MM.1S (cell line): ENCODE results near the gene HSPA1L.

Experiments used
- CTCF ChIP-seq: fragments of 300-600 bp; sonication (generic); IDR thresholded peaks from 2 replicates; pipeline ENCODE4 v1.5.1; 2016; ENCODE audit warnings: antibody characterized with exemption, low read length, mixed read lengths
- EZH2 ChIP-seq: fragments of 300-600 bp; sonication (generic); optimal IDR thresholded peaks from 2 replicates; pipeline ENCODE3; 2017; ENCODE audit warnings: low read depth, mild to moderate bottlenecking, antibody characterized with exemption, low read length, mixed read lengths

- TF ChIP-seq EZH2, result no peak
- no peak for TF ChIP-seq CTCF
Measured at GRCh38 chr6:31836047-31836473, 21.0 kb upstream of the HSPA1L start.
